HG03066 (cell line): ENCODE measurements around the gene CEACAM8.
"Not testable (repeated sequence)": the region's sequence is repeated elsewhere in the genome, so short reads cannot be mapped to it uniquely, and the experiment has no call there.

Experiments
- ATAC-seq: cut with Tn5 transposase; IDR thresholded peaks from one replicate; pipeline ENCODE4 v1.9.1; 2021; ENCODE audit warnings: low read depth; ENCODE audit not compliant: unreplicated experiment

Gene CEACAM8

DNA sequence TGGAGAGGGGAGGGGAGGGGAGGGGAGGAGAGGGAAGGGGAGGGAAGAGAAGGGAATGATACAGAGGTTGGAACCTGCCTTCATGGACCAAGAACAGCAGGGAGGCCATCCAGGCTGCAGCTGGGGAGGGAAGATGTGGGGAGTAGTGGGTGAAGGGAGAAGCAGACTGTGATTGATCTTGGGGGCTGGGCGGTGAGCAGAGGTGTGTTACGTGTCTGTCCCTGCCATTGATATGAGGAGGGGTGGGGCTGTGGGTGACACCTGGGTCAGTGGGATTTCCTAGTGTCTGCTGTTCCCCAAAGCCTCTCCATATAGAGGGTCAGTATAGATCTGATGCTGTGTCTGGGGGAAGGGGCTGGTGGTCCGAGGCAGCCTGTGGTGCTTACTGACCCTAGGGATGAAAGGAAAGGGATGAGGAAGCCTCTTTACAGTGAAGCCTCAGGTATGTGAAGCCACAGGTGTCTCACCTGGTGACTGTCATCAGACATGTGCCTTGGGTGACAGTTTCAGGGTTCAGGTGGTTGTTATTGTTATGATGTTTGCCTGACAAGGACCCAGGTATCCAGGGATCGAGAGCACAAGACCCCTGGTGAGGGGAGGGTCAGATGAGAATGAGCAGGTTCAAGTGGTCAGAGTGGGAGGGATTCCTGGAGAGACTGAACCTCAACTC lies 47.8 kb downstream of the CEACAM8 start:
- ATAC-seq = no peak

- ATAC-seq = no peak
Measured at GRCh38 chr19:42544146-42544545, 50.6 kb downstream of the CEACAM8 start.

DNA sequence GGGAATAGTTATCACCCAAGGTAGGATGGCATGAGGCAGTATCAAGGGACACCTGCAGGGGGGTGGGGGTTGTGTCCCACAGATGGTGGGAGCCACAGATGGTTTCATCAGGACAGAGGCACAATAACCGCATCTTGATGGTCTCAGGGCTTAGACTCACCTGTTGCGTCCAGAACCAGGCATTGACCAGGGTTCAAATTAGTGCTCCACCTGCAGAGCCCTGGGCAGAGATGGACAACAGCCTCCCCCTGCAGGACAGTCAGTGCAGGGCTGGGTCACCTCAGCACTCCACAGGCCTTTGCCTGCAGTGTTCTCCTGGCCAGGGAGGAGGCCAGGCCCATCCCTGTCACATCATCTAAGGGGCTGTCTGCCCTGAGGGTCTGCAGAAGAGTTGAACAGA lies 51.9 kb downstream of the CEACAM8 start:
- ATAC-seq = no peak

GRCh38 chr19:42540071-42540553 lies 54.6 kb downstream of the CEACAM8 start:
- no peak for ATAC-seq

DNA sequence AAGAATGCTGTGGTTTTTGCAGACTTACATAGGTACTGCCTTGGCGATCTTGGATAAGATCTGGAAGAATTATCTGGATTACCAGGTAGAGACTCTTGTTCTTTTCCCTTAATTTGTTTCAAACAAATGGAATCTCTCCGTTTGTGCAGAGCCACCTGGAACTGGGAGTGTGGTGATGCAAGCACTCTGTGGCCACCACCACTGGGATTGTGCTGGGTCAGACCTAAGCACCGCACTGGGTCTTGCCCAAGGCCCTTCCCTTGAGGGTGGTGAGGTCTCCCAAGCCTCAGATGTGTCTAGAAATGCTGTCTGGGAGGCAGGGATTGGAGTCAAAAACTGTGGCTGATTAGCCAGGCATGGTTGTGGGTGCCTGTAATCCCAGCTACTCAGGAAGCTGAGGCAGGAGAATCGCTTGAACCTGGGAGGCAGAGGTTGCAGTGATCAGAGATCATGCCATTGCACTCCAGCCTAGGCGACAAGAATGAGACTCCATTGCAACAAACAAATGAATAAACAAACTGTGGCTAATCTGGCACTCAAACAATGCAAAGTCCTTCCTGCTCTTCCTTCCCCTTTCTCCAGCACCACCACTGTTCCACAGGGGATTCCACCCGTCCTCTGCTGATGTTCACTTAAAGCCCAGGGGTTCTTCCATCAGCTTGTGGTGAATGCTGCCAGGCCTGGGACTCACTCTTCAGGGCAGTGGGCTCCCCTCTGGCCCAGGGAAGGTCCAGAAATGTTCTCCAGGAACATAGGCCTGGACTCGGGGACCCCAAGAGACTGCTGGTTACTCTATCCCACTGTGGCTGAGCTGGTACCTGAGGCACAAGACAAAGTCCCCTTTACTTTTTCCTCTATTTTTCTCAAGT lies 55.6 kb downstream of the CEACAM8 start:
- ATAC-seq = no peak

DNA sequence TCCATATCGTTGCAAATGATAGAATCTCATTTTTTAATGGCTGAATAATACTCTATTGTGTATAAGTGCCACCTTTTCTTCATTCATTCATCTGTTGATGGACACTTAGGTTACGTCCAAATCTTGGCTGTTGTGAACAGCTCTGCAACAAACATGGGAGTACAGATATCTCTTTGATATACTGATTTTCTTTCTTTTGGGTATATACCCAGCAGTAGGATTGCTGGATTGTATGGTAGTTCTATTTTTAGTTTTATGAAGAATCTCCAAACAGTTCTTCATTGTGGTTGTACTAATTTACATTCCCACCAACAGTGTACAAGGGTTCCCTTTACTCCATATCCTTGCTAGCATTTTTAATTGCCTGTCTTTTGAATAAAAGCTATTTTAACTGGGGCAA lies 59.4 kb downstream of the CEACAM8 start:
- ATAC-seq = not testable (repeated sequence)

- ATAC-seq = no peak
Measured at GRCh38 chr19:42534391-42534790, 60.3 kb downstream of the CEACAM8 start.

DNA sequence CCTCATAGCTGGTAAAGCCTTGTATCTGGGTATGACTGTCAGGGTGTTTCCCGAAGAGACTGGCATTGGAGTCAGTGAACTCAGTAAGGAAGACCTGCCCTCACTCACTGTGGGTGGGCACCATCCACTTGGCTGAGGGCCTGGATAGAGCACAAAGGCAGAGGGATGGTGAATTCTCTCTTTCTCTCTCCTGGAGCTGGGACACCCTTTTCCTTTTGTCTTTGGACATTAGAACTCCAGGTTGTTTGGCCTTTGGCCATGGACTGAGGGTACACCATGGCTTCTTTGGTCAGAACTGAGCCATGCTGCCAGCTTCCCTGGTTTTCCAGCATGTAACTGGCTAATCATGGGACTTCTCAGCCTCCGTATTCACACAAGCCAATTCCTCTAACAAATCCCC lies 61.8 kb downstream of the CEACAM8 start:
- no peak for ATAC-seq

- ATAC-seq = no peak
Measured at GRCh38 chr19:42531313-42531712, 63.4 kb downstream of the CEACAM8 start.
